Right lobe of liver (tissue), 4 donors: ENCODE data around the gene SPATS2.

Experiments used
- CTCF ChIP-seq, 4 donors: fragments of 200-600 bp in 3 of 4; fragments of 450-650 bp in 1 of 4; IDR thresholded peaks; one replicate each; pipeline versions ENCODE4 v1.5.1 to v1.8.0; 2016 to 2022; ENCODE audit warnings: antibody characterized with exemption in 4 of 4, mild to moderate bottlenecking in 2 of 4
- POLR2A ChIP-seq: fragments of 450-650 bp; IDR thresholded peaks from one replicate; pipeline ENCODE4 v1.6.1; 2017; ENCODE audit warnings: antibody characterized with exemption, mild to moderate bottlenecking
- donor health status: DM: no; HTN: no; CAD: no.
- donor health status: DM: no; HTN: no; CAD: no.
- donor health status: DM: no; HTN: yes; CAD: no.

- no peak for TF ChIP-seq CTCF (IDR thresholded peaks at IDR 0.05)
- no peak for TF ChIP-seq POLR2A
These were observed 200.0 kb downstream of the SPATS2 start for GRCh38 chr12:49567302-49567610.
